ENCODE results near the gene OR2AK2. TPM values are rescaled to one million over a fixed set of nuclear protein-coding genes. Genes with fewer than 3 reads are reported as not detected.

OR2AK2 gene
- total and polyA plus RNA-seq, 2 of the 8 experiments (the other 6 are each of a cell fraction or from before 2014, with no cell fraction given): not detected

DNA sequence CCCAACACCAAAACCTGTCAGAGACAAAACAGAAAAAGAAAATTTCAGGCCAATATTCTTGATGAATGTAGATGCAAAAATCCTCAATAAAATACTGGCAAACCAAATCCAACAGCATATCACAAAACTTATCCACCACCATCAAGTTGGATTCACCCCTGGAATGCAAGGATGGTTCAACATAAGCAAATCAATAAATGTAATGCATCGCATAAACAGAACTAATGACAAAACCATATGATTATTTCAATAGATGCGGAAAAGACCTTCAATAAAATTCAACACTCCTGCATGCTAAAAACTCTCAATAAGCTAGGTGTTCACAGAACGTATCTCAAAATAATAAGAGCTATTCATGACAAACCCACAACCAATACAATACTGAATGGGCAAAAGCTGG is 44.6 kb downstream of the OR2AK2 start (continued):
- TF ChIP-seq, protein P1, sequence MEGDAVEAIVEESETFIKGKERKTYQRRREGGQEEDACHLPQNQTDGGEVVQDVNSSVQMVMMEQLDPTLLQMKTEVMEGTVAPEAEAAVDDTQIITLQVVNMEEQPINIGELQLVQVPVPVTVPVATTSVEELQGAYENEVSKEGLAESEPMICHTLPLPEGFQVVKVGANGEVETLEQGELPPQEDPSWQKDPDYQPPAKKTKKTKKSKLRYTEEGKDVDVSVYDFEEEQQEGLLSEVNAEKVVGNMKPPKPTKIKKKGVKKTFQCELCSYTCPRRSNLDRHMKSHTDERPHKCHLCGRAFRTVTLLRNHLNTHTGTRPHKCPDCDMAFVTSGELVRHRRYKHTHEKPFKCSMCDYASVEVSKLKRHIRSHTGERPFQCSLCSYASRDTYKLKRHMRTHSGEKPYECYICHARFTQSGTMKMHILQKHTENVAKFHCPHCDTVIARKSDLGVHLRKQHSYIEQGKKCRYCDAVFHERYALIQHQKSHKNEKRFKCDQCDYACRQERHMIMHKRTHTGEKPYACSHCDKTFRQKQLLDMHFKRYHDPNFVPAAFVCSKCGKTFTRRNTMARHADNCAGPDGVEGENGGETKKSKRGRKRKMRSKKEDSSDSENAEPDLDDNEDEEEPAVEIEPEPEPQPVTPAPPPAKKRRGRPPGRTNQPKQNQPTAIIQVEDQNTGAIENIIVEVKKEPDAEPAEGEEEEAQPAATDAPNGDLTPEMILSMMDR (IDR thresholded peaks at IDR 0.05; ENCODE audit: control extremely low read depth in 1 of 3, insufficient read depth in 1 of 3, low read depth in 1 of 3, low read length in 3 of 3): no peak
- TF ChIP-seq POU5F1 (IDR thresholded peaks at IDR 0.05; ENCODE audit: low read depth, low read length) (no peak), SIX5 (IDR thresholded peaks at IDR 0.05; ENCODE audit: low read depth, low read length) (no peak), CTBP2 (IDR thresholded peaks at IDR 0.05; ENCODE audit: borderline replicate concordance, insufficient read depth, insufficient read length, low read length) (no peak)
